ENCODE data around the gene CPSF7. TPM values are rescaled to one million over a fixed set of nuclear protein-coding genes. Genes with fewer than 3 reads are reported as not detected.

Gene CPSF7
- total RNA-seq, 1 donor from 2014 or later = 69.8 TPM

- intact Hi-C loops (cut with DNase I) = no loop called here
- DNase-seq = no peak
- Histone ChIP-seq H3K4me3 (no peak overlapping the region), H3K9me3 (no peaks in the 10 kb centered on the region), H3K27me3 (ENCODE audit: low read depth) (no peaks in the 10 kb centered on the region), H3K27ac (peak overlapping the region; percentile 53), H3K4me1 (no peaks in the 10 kb centered on the region), H3K36me3 (peaks cover 100% of the 10 kb centered on the region)
- no peak for TF ChIP-seq CTCF (IDR thresholded peaks at IDR 0.05)
- peak; percentile 69 to 78 for ATAC-seq
Measured at GRCh38 chr11:61417670-61418069, 12.1 kb downstream of the CPSF7 start.

DNA sequence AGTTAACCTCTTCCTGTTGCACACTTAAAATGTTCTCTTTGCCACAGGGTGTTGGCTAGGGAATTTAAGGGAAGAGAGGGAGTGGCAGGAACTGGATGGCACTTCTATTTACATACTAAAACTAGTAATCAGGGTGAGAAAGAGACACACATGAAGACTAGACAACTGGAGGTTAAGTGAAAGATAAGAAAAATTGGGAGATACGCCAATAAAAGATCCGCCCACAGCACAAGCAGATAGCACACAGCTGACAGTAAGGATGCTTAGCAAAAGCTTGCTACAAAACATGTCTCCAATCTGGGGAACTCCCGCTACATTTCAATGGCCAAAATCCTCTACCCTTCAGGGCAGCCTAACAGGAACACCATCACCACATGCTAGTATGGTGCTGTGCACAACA lies 12.8 kb downstream of the CPSF7 start:
- Histone ChIP-seq H3K36me3 (peaks cover 100% of the 10 kb centered on the region), H3K27ac (no peak overlapping the region), H3K4me3 (no peak overlapping the region), H3K9me3 (no peaks in the 10 kb centered on the region), H3K27me3 (ENCODE audit: low read depth) (no peaks in the 10 kb centered on the region), H3K4me1 (no peaks in the 10 kb centered on the region)
- ATAC-seq (no peak), DNase-seq (no peak)
- TF ChIP-seq CTCF (IDR thresholded peaks at IDR 0.05) = no peak
- intact Hi-C loops (cut with DNase I) = no loop called here

DNA sequence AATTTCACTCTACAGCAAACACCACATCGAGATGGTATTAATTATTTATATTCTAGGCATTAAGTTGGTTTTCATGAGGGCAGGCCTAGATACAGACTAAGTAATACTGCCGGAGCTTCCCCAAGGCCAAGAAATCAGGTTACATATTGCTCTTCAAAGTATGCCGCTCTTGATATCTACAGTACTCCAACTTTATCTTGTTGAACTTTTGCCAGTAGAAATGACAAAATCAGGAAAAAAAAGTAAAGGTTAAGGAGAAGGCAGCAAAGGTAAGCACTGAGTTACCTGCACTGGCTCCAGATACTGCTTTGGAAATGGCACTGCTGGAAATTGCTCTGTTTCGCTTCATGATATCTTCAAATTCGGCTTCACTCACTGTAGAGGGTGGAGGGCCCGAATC lies 14.4 kb downstream of the CPSF7 start:
- TF ChIP-seq CTCF (IDR thresholded peaks at IDR 0.05) = no peak
- Histone ChIP-seq H3K27ac (no peak overlapping the region), H3K27me3 (ENCODE audit: low read depth) (no peaks in the 10 kb centered on the region), H3K4me3 (no peak overlapping the region), H3K4me1 (no peaks in the 10 kb centered on the region), H3K9me3 (no peaks in the 10 kb centered on the region), H3K36me3 (peaks cover 100% of the 10 kb centered on the region)
- intact Hi-C loops (cut with DNase I) = no loop called here
- no peak for ATAC-seq
- DNase-seq = no peak

- H3K27me3 ChIP-seq (ENCODE audit: low read depth) = no peaks in the 10 kb centered on the region
- no peak for TF ChIP-seq CTCF (IDR thresholded peaks at IDR 0.05)
- intact Hi-C loops (cut with DNase I) = no loop called here
- no peaks in the 10 kb centered on the region for H3K4me1 ChIP-seq
- ATAC-seq (no peak), DNase-seq (no peak)
- H3K36me3 ChIP-seq = peaks cover 100% of the 10 kb centered on the region
- H3K4me3 ChIP-seq = no peak overlapping the region
- no peak overlapping the region for H3K27ac ChIP-seq
- no peaks in the 10 kb centered on the region for H3K9me3 ChIP-seq
Measured at GRCh38 chr11:61414547-61414946, 15.2 kb downstream of the CPSF7 start.

DNA sequence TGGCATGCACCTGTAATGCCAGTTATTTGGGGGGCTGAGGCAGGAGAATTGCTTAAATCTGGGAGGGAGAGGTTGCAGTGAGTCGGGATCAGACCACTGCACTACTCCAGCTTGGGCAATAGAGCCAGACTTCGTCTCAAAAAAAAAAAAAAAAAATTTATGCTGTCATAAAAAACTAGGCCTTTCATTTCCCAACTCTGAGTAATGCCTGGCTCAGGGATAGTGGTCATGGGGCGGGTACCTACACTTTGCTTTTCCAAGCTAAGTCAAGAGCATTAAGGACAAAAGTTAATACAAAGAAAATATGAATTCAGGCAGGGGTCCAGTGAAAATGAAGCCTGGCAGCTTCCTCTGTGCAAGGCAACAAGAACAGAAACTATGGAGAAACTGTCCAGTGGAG lies 16.3 kb downstream of the CPSF7 start:
- DNase-seq (no peak), ATAC-seq (no peak)
- Histone ChIP-seq H3K36me3 (peaks cover 100% of the 10 kb centered on the region), H3K9me3 (no peaks in the 10 kb centered on the region), H3K4me1 (no peaks in the 10 kb centered on the region), H3K27me3 (ENCODE audit: low read depth) (no peaks in the 10 kb centered on the region), H3K27ac (no peak overlapping the region), H3K4me3 (no peak overlapping the region)
- intact Hi-C loops (cut with DNase I) = no loop called here
- no peak for TF ChIP-seq CTCF (IDR thresholded peaks at IDR 0.05)

- Histone ChIP-seq H3K4me1 (no peaks in the 10 kb centered on the region), H3K4me3 (no peak overlapping the region), H3K36me3 (peaks cover 100% of the 10 kb centered on the region), H3K27ac (no peak overlapping the region), H3K9me3 (no peaks in the 10 kb centered on the region), H3K27me3 (ENCODE audit: low read depth) (no peaks in the 10 kb centered on the region)
- DNase-seq (no peak), ATAC-seq (no peak)
- intact Hi-C loops (cut with DNase I) = no loop called here
- no peak for TF ChIP-seq CTCF (IDR thresholded peaks at IDR 0.05)
Measured at GRCh38 chr11:61411589-61411988, 18.2 kb downstream of the CPSF7 start.

Data from lower lobe of right lung (tissue), 2 donors.